Type B pancreatic cell (in vitro differentiated cells): ENCODE results near the gene SLC9A7. TPM values are rescaled to one million over a fixed set of nuclear protein-coding genes. Genes with fewer than 3 reads are reported as not detected.

ENCODE experiments used
- DNase-seq: peaks from one replicate; pipeline ENCODE4 v3.0.0; 2021; ENCODE audit warnings: mixed read lengths; ENCODE audit not compliant: unreplicated experiment; ENCODE audit errors: extremely low spot score
- H3K27ac Mint-ChIP-seq: 2 replicates; pipeline ENCODE4 v1.8.0; 2021; ENCODE audit warnings: mild to moderate bottlenecking, mixed read lengths
- H3K27me3 Mint-ChIP-seq: 2 replicates; pipeline ENCODE4 v1.8.0; 2021; ENCODE audit warnings: mixed read lengths
- H3K36me3 Mint-ChIP-seq: 2 replicates; pipeline ENCODE4 v1.8.0; 2021; ENCODE audit warnings: mixed read lengths
- H3K4me1 Mint-ChIP-seq: one replicate; pipeline ENCODE4 v1.8.0; 2021; ENCODE audit warnings: mixed read lengths; ENCODE audit not compliant: unreplicated experiment
- H3K4me3 Mint-ChIP-seq: 2 replicates; pipeline ENCODE4 v1.8.0; 2021; ENCODE audit warnings: mild to moderate bottlenecking, mixed read lengths
- H3K9me3 Mint-ChIP-seq: 2 replicates; pipeline ENCODE4 v1.8.0; 2021; ENCODE audit warnings: mixed read lengths
- long read RNA-seq: library from polyadenylated mRNA; unstranded; transcript quantifications from one replicate; pipeline ENCODE4 v2.0.0, GENCODE V29; 2020
- total RNA-seq: library from RNA; stranded (reverse); gene quantifications from 2 replicates; pipeline ENCODE4 v1.2.1, GENCODE V29; 2021; ENCODE audit warnings: low replicate concordance
- TF ChIP-seq, protein P1 (sequence below): fragments of 200-600 bp; sonication (generic); conservative IDR thresholded peaks from 2 replicates; pipeline ENCODE4 v1.5.0; 2021; ENCODE audit warnings: antibody characterized with exemption, mild to moderate bottlenecking

SLC9A7 gene
- 7.5 and 10.9 TPM in 2 replicates for total RNA-seq
- long read RNA-seq, partial matches to known transcripts: 0 of 7 reads
- long read RNA-seq, other reads (novel, unspliced or antisense): 7 of 7 reads

DNA sequence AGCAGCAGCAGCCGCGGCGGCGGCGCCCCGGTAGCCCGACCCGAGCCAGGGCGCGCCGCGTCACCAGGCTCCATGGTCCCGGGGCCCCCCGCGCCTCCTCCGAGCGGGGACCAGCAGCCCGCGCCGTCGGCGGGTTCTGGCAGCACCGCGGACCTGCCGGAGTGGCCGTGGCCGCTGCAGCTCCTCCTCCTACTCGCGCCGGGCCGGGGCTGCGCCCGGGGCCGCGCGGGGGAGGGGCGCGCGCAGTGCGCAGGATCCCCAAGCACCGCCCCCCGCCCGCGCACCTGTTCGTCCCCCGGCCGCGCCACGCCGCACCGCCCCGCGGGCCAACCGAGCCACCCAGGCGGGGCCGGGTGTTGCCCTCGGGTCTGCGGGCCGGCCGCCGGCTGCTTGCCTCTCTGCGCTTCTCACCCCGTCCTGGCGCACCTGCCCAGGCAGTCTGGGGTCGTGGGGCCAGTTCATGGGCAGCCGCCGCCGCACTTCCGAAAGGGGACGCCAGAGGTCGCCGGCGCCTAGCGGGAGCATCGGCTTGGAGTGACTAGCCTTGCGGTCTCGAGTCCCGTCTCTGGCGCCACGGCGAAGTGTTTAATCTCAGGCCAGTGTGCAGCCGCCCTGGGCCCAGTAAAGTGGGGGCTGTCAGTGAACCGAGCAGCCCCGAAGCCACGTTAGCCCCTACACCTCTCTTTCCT is at the start of gene SLC9A7:
TSS of gene SLC9A7 (minus strand) at position 163 of the 689 bp plus-strand sequence. CDS start at position 74, 89 bp downstream.
- H3K27me3 Mint-ChIP-seq: peaks cover 6% of the 10 kb centered on the region
- H3K9me3 Mint-ChIP-seq: no peaks in the 10 kb centered on the region
- peak within 1 kb of the TSS; percentile 91 for H3K4me3 Mint-ChIP-seq
- H3K27ac Mint-ChIP-seq: peak within 1 kb of the TSS; percentile 75
- DNase-seq: peak; percentile 87
- H3K36me3 Mint-ChIP-seq: no peaks in the 10 kb centered on the region
- no peaks in the 10 kb centered on the region for H3K4me1 Mint-ChIP-seq
- TF ChIP-seq, protein P1, sequence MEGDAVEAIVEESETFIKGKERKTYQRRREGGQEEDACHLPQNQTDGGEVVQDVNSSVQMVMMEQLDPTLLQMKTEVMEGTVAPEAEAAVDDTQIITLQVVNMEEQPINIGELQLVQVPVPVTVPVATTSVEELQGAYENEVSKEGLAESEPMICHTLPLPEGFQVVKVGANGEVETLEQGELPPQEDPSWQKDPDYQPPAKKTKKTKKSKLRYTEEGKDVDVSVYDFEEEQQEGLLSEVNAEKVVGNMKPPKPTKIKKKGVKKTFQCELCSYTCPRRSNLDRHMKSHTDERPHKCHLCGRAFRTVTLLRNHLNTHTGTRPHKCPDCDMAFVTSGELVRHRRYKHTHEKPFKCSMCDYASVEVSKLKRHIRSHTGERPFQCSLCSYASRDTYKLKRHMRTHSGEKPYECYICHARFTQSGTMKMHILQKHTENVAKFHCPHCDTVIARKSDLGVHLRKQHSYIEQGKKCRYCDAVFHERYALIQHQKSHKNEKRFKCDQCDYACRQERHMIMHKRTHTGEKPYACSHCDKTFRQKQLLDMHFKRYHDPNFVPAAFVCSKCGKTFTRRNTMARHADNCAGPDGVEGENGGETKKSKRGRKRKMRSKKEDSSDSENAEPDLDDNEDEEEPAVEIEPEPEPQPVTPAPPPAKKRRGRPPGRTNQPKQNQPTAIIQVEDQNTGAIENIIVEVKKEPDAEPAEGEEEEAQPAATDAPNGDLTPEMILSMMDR: peak; percentile 80

DNA sequence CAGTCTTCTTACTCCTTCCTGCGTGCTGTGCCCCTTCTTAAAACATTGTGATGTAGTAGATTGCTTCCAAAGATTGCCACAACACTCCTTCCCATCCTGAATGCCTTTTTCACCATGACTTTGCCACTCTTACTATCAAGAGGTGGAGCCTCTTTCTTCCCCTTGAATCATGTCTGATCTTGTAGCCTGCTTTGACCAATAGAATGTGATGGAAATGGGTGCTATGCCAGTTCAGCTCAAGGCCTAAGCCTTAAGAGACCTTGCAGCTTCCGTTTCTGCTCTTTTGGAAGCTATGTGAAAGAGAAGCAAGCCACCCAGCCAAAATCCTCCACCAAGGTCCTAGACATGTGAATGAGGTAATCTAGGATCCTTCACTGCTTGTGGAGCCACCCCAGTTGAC is 46.4 kb upstream of the SLC9A7 start:
- H3K4me1 Mint-ChIP-seq: no peaks in the 10 kb centered on the region
- peaks cover 6% of the 10 kb centered on the region for H3K27me3 Mint-ChIP-seq
- DNase-seq: no peak
- no peaks in the 10 kb centered on the region for H3K36me3 Mint-ChIP-seq
- peaks cover 4% of the 10 kb centered on the region for H3K9me3 Mint-ChIP-seq
- no peak overlapping the region for H3K27ac Mint-ChIP-seq
- H3K4me3 Mint-ChIP-seq: no peak overlapping the region
- TF ChIP-seq, protein P1: no peak

DNA sequence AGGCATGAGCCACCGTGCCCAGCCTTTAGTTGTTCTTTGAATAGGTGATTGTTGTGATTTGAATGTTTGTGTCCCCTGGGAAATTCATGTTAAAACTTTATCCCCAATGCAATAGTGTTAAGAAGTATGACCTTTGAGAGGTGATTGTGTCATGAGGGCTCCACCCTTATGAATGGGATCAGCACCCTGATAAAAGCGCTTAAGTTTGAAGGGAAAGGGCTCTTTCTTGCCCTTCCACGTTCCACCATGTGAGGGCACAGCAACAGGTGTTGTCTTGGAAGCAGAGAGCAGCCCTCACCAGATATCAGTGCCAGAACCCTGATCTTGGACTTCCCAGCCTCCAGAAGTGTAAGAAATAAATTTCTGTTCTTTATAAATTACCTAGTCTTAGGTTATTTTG is 44.2 kb upstream of the SLC9A7 start:
- no peaks in the 10 kb centered on the region for H3K36me3 Mint-ChIP-seq
- peaks cover 6% of the 10 kb centered on the region for H3K27me3 Mint-ChIP-seq
- H3K27ac Mint-ChIP-seq: no peak overlapping the region
- DNase-seq: no peak
- TF ChIP-seq, protein P1: peak; percentile 18
- no peak overlapping the region for H3K4me3 Mint-ChIP-seq
- H3K4me1 Mint-ChIP-seq: no peaks in the 10 kb centered on the region
- H3K9me3 Mint-ChIP-seq: no peaks in the 10 kb centered on the region

DNA sequence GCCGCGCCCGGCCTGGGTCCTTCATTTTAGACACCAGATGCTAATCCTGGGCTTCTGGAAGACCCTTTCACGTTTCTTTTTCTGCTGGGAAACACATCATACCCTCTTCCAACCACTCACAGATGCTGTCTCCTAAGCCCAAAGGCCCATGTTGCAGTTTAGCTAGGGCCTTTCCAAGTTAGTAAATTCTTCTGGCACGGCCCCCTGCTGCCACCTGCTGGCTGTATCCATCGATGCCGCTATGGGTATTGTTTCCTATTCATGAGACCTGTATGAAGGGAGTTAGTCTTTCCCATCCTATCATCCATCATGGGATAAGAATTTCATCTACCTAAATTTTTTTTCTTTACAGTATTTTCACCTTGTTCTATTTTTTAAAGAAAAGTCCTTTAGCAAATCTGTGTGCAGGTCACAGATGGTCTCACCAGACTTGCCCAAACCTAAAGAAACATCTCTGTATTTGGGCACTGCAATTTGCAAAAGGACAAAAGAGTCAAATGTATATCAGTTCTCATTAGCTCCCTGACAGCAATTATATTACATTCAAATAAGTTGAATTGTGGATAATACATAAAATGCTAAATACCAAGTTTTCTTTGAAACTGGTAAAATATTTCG is 37.8 kb upstream of the SLC9A7 start:
- Mint-ChIP-seq H3K27me3 (no peaks in the 10 kb centered on the region), H3K4me3 (no peak overlapping the region), H3K9me3 (no peaks in the 10 kb centered on the region), H3K27ac (no peak overlapping the region), H3K4me1 (no peaks in the 10 kb centered on the region), H3K36me3 (no peaks in the 10 kb centered on the region)
- no peak for DNase-seq
- TF ChIP-seq, protein P1: peak; percentile 82

DNA sequence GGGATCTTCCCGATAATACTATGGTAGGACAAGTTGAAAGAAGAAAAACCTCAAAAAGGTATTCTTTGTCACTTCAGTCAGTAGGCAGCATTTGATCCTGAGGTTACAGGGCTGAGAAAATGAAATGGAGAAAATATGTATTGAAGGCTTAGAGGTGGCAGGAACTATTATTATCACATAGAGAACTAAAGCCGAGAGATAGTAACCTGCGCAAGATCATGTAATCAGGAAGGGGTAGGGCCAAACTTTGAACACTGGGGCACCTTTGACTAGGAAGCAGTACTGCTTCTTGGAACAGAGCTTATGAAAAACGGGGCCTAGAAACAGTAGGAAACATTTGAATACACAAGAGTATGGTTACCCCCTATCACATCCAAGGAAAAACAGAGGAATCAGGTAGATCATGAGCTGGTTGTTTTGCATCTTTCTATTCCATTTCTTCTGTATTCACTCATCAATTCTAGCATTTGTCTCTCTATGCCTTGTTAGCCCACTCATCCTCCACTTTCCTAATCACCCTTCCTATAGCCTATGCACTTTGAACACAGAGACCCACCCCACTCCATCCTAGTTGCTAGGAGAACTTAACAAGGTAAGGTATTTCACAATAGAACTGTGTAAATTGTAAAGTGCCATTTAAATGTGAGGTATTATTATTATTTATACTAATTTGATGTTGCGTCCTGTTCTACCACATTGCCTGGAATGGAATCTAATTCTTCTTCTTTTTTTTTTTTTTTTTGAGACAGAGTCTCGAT is 34.6 kb upstream of the SLC9A7 start:
- Mint-ChIP-seq H3K27ac (no peak overlapping the region), H3K9me3 (peaks cover 5% of the 10 kb centered on the region), H3K36me3 (no peaks in the 10 kb centered on the region), H3K4me1 (peaks cover 3% of the 10 kb centered on the region), H3K27me3 (no peaks in the 10 kb centered on the region), H3K4me3 (no peak overlapping the region)
- no peak for DNase-seq
- TF ChIP-seq, protein P1: no peak
